ENCODE measurements around the gene NKG7. TPM values are rescaled to one million over a fixed set of nuclear protein-coding genes. Genes with fewer than 3 reads are reported as not detected.

The NKG7 gene
- total RNA-seq, 3 donors from 2014 or later (not counting 1 experiment from before 2014, with no cell fraction given), result 2,907 to 3,894 (median 3,151) TPM

- no peak overlapping the region for H3K4me3 ChIP-seq (ENCODE audit: low read length)
- TF ChIP-seq, protein P1, sequence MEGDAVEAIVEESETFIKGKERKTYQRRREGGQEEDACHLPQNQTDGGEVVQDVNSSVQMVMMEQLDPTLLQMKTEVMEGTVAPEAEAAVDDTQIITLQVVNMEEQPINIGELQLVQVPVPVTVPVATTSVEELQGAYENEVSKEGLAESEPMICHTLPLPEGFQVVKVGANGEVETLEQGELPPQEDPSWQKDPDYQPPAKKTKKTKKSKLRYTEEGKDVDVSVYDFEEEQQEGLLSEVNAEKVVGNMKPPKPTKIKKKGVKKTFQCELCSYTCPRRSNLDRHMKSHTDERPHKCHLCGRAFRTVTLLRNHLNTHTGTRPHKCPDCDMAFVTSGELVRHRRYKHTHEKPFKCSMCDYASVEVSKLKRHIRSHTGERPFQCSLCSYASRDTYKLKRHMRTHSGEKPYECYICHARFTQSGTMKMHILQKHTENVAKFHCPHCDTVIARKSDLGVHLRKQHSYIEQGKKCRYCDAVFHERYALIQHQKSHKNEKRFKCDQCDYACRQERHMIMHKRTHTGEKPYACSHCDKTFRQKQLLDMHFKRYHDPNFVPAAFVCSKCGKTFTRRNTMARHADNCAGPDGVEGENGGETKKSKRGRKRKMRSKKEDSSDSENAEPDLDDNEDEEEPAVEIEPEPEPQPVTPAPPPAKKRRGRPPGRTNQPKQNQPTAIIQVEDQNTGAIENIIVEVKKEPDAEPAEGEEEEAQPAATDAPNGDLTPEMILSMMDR (IDR thresholded peaks at IDR 0.05), result no peak
- Mint-ChIP-seq H3K27ac (peak overlapping the region in 1 of 2 donors; percentile 76), H3K9me3 (no peaks in the 10 kb centered on the region), H3K27me3 (ENCODE audit: low read depth in 2 of 2) (peaks cover 0 to 8% of the 10 kb centered on the region in 2 donors), H3K4me3 (peak overlapping the region; percentile 67), H3K36me3 (no peaks in the 10 kb centered on the region), H3K4me1 (peaks cover 8 to 26% of the 10 kb centered on the region in 2 donors)
- H3K36me3 ChIP-seq (ENCODE audit: control insufficient read depth, insufficient read depth, low read length), result peaks cover 7% of the 10 kb centered on the region
- H3K4me1 ChIP-seq (ENCODE audit: control insufficient read depth, insufficient read depth, low read length), result peaks cover 36% of the 10 kb centered on the region
- no peaks in the 10 kb centered on the region for H3K9me3 ChIP-seq (ENCODE audit: control insufficient read depth, insufficient read depth, low read length)
- ATAC-seq (no peak), DNase-seq (no peak)
- no peaks in the 10 kb centered on the region for H3K27me3 ChIP-seq (ENCODE audit: control insufficient read depth, insufficient read depth, low read length)
- intact Hi-C loops (cut with micrococcal nuclease), result no loop called here
- WGBS (ENCODE audit: insufficient coverage), result 66% methylated on average over 9 of the region's 9 CpGs
- no peak overlapping the region for H3K27ac ChIP-seq (ENCODE audit: low read length)
Measured at GRCh38 chr19:51342631-51343569, 29.6 kb downstream of the NKG7 start.

GRCh38 chr19:51341976-51342580 is 30.4 kb downstream of the NKG7 start, which contains the start of gene VSIG10L:
Gene VSIG10L (minus strand): TSS chr19:51342139. CDS start chr19:51342124, 15 bp downstream.
- Histone ChIP-seq H3K27ac (ENCODE audit: low read length) (no peak within 1 kb of the TSS), H3K9me3 (ENCODE audit: control insufficient read depth, insufficient read depth, low read length) (no peaks in the 10 kb centered on the region), H3K4me3 (ENCODE audit: low read length) (no peak within 1 kb of the TSS), H3K27me3 (ENCODE audit: control insufficient read depth, insufficient read depth, low read length) (no peaks in the 10 kb centered on the region), H3K4me1 (ENCODE audit: control insufficient read depth, insufficient read depth, low read length) (peaks cover 36% of the 10 kb centered on the region), H3K36me3 (ENCODE audit: control insufficient read depth, insufficient read depth, low read length) (peaks cover 5% of the 10 kb centered on the region)
- no peaks in the 10 kb centered on the region for H3K9me3 Mint-ChIP-seq
- H3K4me3 Mint-ChIP-seq, result peak within 1 kb of the TSS; percentile 70
- intact Hi-C loops (cut with micrococcal nuclease), result no loop called here
- ATAC-seq (no peak), DNase-seq (no peak)
- peaks cover 0 to 8% of the 10 kb centered on the region in 2 donors for H3K27me3 Mint-ChIP-seq (ENCODE audit: low read depth in 2 of 2)
- TF ChIP-seq, protein P1 (IDR thresholded peaks at IDR 0.05), result no peak
- H3K27ac Mint-ChIP-seq, result peak within 1 kb of the TSS; percentile 37 to 87
- H3K4me1 Mint-ChIP-seq, result peaks cover 8 to 26% of the 10 kb centered on the region in 2 donors
- 70% methylated on average over 3 of the region's 3 CpGs for WGBS (ENCODE audit: insufficient coverage)
- H3K36me3 Mint-ChIP-seq, result no peaks in the 10 kb centered on the region

GRCh38 chr19:51341066-51341465 is 31.4 kb downstream of the NKG7 start:
- intact Hi-C loops (cut with micrococcal nuclease), result no loop called here
- H3K27me3 ChIP-seq (ENCODE audit: control insufficient read depth, insufficient read depth, low read length), result no peaks in the 10 kb centered on the region
- DNase-seq (no peak), ATAC-seq (no peak)
- Mint-ChIP-seq H3K4me1 (peaks cover 8 to 26% of the 10 kb centered on the region in 2 donors), H3K9me3 (no peaks in the 10 kb centered on the region), H3K27ac (peak overlapping the region in 1 of 2 donors; percentile 87), H3K27me3 (ENCODE audit: low read depth in 2 of 2) (peaks cover 0 to 8% of the 10 kb centered on the region in 2 donors), H3K36me3 (no peaks in the 10 kb centered on the region), H3K4me3 (peak overlapping the region; percentile 70)
- no peak overlapping the region for H3K4me3 ChIP-seq (ENCODE audit: low read length)
- 91% methylated on average over 18 of the region's 18 CpGs for WGBS (ENCODE audit: insufficient coverage)
- H3K27ac ChIP-seq (ENCODE audit: low read length), result no peak overlapping the region
- TF ChIP-seq, protein P1 (IDR thresholded peaks at IDR 0.05), result no peak
- peaks cover 36% of the 10 kb centered on the region for H3K4me1 ChIP-seq (ENCODE audit: control insufficient read depth, insufficient read depth, low read length)
- no peaks in the 10 kb centered on the region for H3K36me3 ChIP-seq (ENCODE audit: control insufficient read depth, insufficient read depth, low read length)
- no peaks in the 10 kb centered on the region for H3K9me3 ChIP-seq (ENCODE audit: control insufficient read depth, insufficient read depth, low read length)
